NCI-H748 treated with DMSO at 0.1 percent for 48 hours (cell line): Measurements from ENCODE around the gene SAMD4A.

ENCODE experiments used
- DNase-seq: peaks from one replicate; lab custom pipeline; 2025; lab: John Stamatoyannopoulos, UW

The SAMD4A gene

GRCh38 chr14:54686219-54686870, 119.4 kb downstream of the SAMD4A start:
- DNase-seq: no peak

- no peak for DNase-seq
Observed at GRCh38 chr14:54686871-54687749, 120.2 kb downstream of the SAMD4A start.

GRCh38 chr14:54687750-54688119, 120.8 kb downstream of the SAMD4A start:
- no peak for DNase-seq

- DNase-seq: no peak
Observed at GRCh38 chr14:54688229-54688628, 121.3 kb downstream of the SAMD4A start.

GRCh38 chr14:54689928-54690327, 123.0 kb downstream of the SAMD4A start:
- no peak for DNase-seq

- DNase-seq: no peak
Observed at GRCh38 chr14:54690887-54691286, 124.0 kb downstream of the SAMD4A start.

- peak; percentile 51 for DNase-seq
Observed at GRCh38 chr14:54691525-54692283, 124.8 kb downstream of the SAMD4A start.

GRCh38 chr14:54692284-54692772, 125.4 kb downstream of the SAMD4A start:
- DNase-seq: no peak

- no peak for DNase-seq
Observed at GRCh38 chr14:54693761-54694160, 126.8 kb downstream of the SAMD4A start.

GRCh38 chr14:54695196-54695595, 128.3 kb downstream of the SAMD4A start:
- DNase-seq: no peak

- no peak for DNase-seq
Observed at GRCh38 chr14:54697001-54697400, 130.1 kb downstream of the SAMD4A start.

- DNase-seq: no peak
Observed at GRCh38 chr14:54697803-54698202, 130.9 kb downstream of the SAMD4A start.

- no peak for DNase-seq
Observed at GRCh38 chr14:54698501-54698900, 131.6 kb downstream of the SAMD4A start.

- DNase-seq: no peak
Observed at GRCh38 chr14:54698966-54699530, 132.1 kb downstream of the SAMD4A start.

GRCh38 chr14:54699735-54700134, 132.8 kb downstream of the SAMD4A start:
- no peak for DNase-seq

GRCh38 chr14:54700717-54701116, 133.8 kb downstream of the SAMD4A start:
- DNase-seq: no peak

GRCh38 chr14:54702014-54702491, 135.1 kb downstream of the SAMD4A start:
- no peak for DNase-seq

- DNase-seq: no peak
Observed at GRCh38 chr14:54702492-54702891, 135.6 kb downstream of the SAMD4A start.

- no peak for DNase-seq
Observed at GRCh38 chr14:54703082-54703481, 136.2 kb downstream of the SAMD4A start.

GRCh38 chr14:54703724-54704123, 136.8 kb downstream of the SAMD4A start:
- DNase-seq: no peak

GRCh38 chr14:54704768-54705167, 137.8 kb downstream of the SAMD4A start:
- DNase-seq: no peak

- DNase-seq: no peak
Observed at GRCh38 chr14:54706769-54707168, 139.8 kb downstream of the SAMD4A start.
